Jurkat, Clone E6-1 (cell line): ENCODE data around the gene RGS6.

Experiments
- DNase-seq: peaks from one replicate; pipeline ENCODE4 v3.0.0-alpha.2; 2011; ENCODE audit warnings: low read depth, low spot score
- H3K4me3 ChIP-seq: 2 replicates; pipeline ENCODE4 v1.5.1; 2011; ENCODE audit warnings: mild to moderate bottlenecking, low read length, control low read depth, moderate library complexity

The RGS6 gene

GRCh38 chr14:72599579-72600470 lies 667.6 kb downstream of the RGS6 start:
- DNase-seq, result no peak
- H3K4me3 ChIP-seq, result no peak overlapping the region

- DNase-seq, result no peak
- H3K4me3 ChIP-seq, result no peak overlapping the region
These were observed 668.5 kb downstream of the RGS6 start for GRCh38 chr14:72600551-72601330.

GRCh38 chr14:72603639-72604038 lies 671.4 kb downstream of the RGS6 start:
- no peak for DNase-seq
- H3K4me3 ChIP-seq, result no peak overlapping the region

DNA sequence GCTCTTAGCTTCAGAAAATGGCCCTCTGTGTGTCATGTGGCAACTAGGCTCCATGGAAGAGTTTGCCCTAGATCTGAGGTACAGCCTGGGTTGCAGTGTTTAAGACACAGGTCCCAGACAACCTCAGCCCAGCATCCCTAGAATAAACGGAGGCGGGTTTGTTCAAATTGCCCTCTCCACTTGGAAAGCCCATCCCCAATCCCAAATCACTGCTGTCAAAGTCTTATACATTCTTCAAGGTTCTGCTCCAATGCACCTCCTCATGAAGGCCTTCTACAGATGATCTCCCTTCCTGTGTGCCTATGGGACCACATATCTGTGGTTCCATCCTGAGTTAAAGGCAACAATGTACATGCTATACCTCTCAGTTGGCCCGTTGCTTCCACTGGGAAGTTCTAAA lies 671.9 kb downstream of the RGS6 start:
- no peak for DNase-seq
- no peak overlapping the region for H3K4me3 ChIP-seq

DNA sequence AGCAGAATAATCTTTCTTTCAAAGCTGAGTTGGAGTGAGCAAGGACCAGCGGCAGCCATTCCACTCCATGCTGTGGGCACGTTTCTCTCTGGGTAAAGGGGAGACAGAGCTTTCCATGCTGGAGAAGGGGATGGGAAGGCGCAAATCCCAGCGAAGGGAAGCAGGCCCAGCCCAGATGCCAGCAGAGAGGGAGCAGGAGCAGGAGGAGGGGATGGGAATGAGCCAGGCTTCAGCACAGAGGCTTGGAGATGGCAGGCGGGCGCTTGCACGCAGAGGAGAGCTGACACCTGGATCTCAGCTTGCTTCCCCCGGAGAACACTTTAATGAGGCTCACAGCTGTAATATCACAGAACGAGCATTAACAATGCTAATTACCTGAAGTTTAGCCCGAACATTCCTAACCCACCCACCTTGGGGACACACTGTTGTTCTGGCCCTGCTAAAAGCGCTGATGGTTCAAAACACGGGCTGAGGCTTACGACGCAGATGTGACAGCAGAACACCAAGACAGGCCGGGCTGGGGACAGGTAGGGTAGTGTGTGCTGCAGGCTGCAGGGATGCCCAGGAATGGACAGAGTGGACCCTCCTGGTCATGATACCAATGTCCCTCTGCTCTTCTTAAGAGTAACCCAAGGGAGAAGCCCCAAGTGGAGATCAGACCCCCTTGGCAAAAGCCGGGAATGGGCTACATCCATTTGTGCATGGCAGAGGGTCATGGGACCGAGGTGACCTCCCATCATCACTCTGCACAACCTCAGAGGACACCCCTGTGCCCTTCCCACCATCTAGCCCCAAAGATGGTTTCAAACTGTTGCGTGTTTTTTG lies 673.1 kb downstream of the RGS6 start:
- no peak overlapping the region for H3K4me3 ChIP-seq
- DNase-seq, result no peak

GRCh38 chr14:72605921-72606220 lies 673.6 kb downstream of the RGS6 start:
- no peak for DNase-seq
- no peak overlapping the region for H3K4me3 ChIP-seq

DNA sequence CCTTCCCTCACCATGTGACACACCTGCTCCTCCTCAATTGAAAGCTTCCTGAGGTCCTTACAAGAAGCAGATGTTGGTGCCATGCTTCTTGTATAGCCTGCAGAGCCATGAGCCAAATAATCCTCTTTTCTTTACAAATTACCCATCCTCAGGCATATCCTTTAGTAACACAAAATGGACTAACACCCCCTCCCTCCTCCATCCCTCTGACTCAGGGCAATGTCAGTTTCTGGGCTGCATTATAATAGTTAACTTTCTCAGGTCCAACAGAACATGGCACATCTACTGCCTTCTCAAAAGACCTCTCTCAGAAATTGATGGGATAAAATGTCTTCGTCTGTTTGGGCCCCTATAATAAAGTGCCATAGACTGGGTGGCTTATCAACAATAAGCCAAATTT lies 674.6 kb downstream of the RGS6 start:
- no peak for DNase-seq

GRCh38 chr14:72607386-72608130 lies 675.3 kb downstream of the RGS6 start:
- no peak for DNase-seq
- H3K4me3 ChIP-seq, result no peak overlapping the region

More for the DNA sequence above, 674.6 kb downstream of the RGS6 start:
- H3K4me3 ChIP-seq, result no peak overlapping the region

DNA sequence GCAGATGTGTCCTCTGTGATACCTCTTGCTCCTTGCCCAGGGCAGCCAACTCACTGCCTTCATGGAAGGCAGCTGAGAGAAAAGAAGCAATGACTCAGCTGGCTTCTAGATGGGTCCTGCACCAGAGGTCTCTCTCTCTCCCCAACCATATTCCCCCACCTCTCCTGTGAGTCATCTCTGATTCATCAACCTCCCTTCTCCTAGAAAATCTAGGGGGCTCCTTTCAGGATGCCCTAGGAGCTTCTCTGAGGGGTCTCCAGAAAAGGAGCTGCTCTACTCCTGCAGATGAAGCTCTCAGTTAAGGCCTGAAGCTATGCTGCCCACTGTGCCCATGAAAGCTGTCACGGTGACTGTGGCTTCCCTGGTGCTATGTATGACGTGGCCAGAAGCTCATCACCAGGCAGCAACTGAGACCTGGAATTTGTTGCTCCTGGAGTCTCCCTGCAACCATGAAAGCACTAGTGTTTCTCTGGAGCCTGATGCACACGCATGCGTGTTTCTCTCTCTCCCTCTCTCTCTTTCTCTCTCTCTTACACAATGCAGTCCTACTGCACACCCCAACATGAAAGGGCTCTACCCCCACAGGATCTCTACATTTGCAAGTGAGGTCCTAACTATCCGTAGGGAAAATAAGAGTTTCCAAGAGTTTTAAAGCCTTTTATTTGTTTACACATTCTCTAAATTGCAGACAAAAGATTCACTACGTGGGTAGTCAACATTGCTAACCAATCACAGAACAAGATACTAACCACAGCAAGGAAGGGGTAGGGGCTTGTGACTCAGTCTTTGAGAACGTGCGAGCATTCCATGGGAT lies 676.4 kb downstream of the RGS6 start:
- no peak for DNase-seq
- H3K4me3 ChIP-seq, result no peak overlapping the region

GRCh38 chr14:72609205-72609916 lies 677.1 kb downstream of the RGS6 start:
- no peak overlapping the region for H3K4me3 ChIP-seq
- DNase-seq, result no peak

DNA sequence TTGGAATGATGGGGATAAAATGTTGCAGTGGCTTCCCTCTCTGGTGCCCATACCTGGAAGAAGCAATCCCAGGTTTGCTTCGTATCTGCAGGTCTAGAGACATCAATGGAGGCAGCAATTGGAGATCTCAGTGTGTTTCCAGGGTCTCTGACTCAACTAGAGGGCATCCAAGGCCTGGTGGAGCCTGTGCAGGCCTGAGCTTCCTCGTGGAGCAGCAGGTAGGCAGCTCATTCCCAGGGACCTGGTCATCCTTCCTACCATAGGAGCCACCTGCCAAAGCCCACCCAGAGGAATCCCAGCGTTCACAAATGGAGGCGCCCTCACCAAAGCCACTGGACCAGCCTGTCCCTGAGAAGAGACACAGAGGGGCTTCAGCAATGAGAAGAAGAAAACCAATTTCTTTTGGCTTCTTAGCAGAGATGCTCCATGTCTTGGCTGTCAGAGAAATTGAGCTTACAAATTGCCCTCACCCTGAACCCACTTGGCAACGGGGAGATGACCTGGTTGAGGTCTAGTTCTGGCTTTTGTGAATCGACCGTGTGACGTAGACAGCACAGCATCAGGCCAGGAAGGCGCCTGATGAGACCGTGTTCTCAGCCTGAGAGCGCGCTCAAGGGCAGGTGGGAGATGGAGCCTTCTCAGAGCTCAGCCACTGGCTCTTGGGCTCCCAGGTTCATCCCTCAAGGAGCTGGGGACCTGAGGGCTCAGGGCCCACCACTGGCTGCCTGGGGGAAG lies 678.0 kb downstream of the RGS6 start:
- H3K4me3 ChIP-seq, result no peak overlapping the region
- no peak for DNase-seq

- DNase-seq, result no peak
- H3K4me3 ChIP-seq, result no peak overlapping the region
These were observed 678.6 kb downstream of the RGS6 start for GRCh38 chr14:72610831-72611200.

DNA sequence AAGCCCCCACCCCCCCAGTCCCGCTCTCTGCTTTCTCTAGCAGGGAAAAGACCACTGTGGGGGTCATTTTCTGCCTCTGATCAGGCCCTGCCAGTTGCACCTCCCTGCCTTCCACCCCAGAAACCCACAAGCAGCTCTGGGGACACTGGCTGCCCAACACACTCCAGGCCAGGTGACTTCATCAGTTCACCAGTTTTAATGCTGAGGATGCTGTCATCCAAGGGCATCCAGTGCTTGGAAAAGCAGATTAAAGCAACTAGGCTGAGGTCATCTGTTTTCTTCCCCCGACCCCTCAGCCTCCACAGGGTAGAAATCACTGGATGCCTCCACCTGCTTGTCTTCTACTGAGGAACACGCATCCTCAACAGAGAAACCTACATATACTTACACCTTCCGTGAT lies 679.3 kb downstream of the RGS6 start:
- DNase-seq, result no peak
- no peak overlapping the region for H3K4me3 ChIP-seq

DNA sequence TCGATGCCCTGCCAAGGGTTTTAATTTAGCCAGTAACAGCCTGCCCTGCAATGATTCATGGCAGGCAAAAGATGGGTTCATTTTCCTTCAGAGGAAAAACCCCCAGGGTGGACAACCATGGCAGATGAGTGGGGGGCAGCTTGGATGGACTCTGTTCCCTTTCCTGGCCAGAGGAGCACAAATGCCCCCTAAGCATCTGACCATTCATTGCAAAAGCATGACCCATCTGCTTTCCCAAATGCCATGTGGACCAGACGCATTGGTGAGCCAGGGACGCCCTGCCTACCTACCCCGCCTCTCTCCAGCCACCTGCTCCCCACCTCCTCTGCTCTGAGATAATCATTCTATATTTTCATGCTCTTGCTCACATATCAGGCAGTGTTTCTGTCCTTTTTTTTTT lies 679.8 kb downstream of the RGS6 start:
- no peak overlapping the region for H3K4me3 ChIP-seq
- DNase-seq, result no peak

GRCh38 chr14:72613231-72613974 lies 681.2 kb downstream of the RGS6 start:
- H3K4me3 ChIP-seq, result no peak overlapping the region
- no peak for DNase-seq

DNA sequence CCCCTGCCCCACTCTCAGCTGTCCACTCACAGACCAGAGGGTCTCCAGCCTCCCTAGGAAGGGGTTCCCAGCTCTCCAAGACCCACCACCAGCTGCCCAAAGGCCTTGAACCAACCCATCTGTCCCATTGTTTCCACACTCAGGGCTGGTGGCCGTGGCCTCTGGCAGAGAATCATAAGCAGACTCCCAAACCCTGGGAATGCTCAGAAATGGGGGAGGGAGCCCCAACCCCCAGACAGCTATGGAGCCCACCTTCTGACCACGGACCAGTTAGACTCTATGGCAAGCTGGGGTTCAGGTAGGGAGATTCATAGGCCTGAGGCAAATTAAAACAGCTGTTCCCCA lies 681.7 kb downstream of the RGS6 start:
- H3K4me3 ChIP-seq, result no peak overlapping the region
- no peak for DNase-seq

DNA sequence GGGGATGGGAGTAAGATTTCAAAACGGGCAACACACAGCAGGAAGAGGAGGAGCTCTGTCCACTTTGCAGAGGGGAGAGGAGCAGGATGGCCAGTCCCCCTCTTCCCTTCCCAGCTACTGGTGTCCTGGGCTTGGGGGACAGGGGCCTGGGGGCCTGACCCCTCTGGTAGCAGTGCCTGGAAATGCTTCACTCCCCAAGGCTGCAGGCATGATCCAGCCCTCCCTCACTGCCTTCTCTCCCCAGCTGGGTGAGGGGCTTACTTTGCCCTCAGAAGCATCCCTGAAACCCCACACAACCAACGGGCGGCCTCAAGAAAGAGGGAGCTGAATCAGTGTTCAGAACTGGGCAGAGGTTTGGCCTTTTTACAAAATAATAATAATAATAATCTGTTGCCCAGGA lies 682.1 kb downstream of the RGS6 start:
- no peak overlapping the region for H3K4me3 ChIP-seq
- DNase-seq, result no peak
